GM13977 (cell line): ENCODE data around the gene IFITM10.

Experiments used
- DNase-seq: peaks from one replicate; pipeline ENCODE4 v3.0.0; 2012; ENCODE audit warnings: low spot score
- CTCF ChIP-seq: IDR thresholded peaks from 2 replicates; pipeline ENCODE4 v1.5.1; 2012; ENCODE audit warnings: mild to moderate bottlenecking, control low read depth; ENCODE audit not compliant: insufficient read depth; ENCODE audit errors: extremely low read depth, missing control alignments
- in situ Hi-C: fragments of 300-500 bp; cut with MboI; formaldehyde crosslinking; loops from one replicate; pipeline ENCODE4 v1.12.0; 2022; ENCODE audit warnings: low sequenced_read_pairs, low pct_unique_long_range_greater_than_20kb, mixed read lengths, inconsistent platforms; ENCODE audit not compliant: unreplicated experiment

The IFITM10 gene

GRCh38 chr11:1727096-1727690 is 23.2 kb downstream of the IFITM10 start:
- DNase-seq: no peak
- TF ChIP-seq CTCF: no peak
- in situ Hi-C loops: loop anchor here (10.0 kb wide), 1 partner anchor 68 kb away; no protein-coding TSS in a partner anchor

- TF ChIP-seq CTCF: no peak
- no peak for DNase-seq
- in situ Hi-C loops: loop anchor here (10.0 kb wide), 1 partner anchor 75 kb away; no protein-coding TSS in a partner anchor
These were observed 30.6 kb downstream of the IFITM10 start for GRCh38 chr11:1719781-1720180.

- no peak for TF ChIP-seq CTCF
- in situ Hi-C loops: no loop called here
- no peak for DNase-seq
These were observed 32.1 kb downstream of the IFITM10 start for GRCh38 chr11:1718326-1718725.

GRCh38 chr11:1717745-1718144 is 32.6 kb downstream of the IFITM10 start:
- no peak for DNase-seq
- in situ Hi-C loops: no loop called here
- no peak for TF ChIP-seq CTCF

GRCh38 chr11:1714908-1715885 is 35.2 kb downstream of the IFITM10 start:
- no peak for TF ChIP-seq CTCF
- in situ Hi-C loops: no loop called here
- DNase-seq: no peak

GRCh38 chr11:1708716-1709115 is 41.7 kb downstream of the IFITM10 start:
- TF ChIP-seq CTCF: no peak
- in situ Hi-C loops: no loop called here
- no peak for DNase-seq
